OCI-LY7 (cell line): ENCODE measurements around the gene TMEM119.

Source experiments
- CTCF ChIP-seq: fragments of 200-600 bp; sonication (generic); conservative IDR thresholded peaks from 2 replicates; pipeline ENCODE4 v1.5.1; 2014; ENCODE audit warnings: mild to moderate bottlenecking, antibody characterized with exemption, low read length, moderate library complexity, mixed read lengths
- EZH2phosphoT487 ChIP-seq: fragments of 200-600 bp; sonication (generic); IDR thresholded peaks from 2 replicates; pipeline ENCODE4 v1.6.1; 2018; ENCODE audit warnings: low read depth, borderline replicate concordance, mild to moderate bottlenecking, mixed run types, antibody characterized with exemption, low read length, moderate library complexity, mixed read lengths

GRCh38 chr12:108602209-108602705 lies 4.4 kb upstream of the TMEM119 start:
- TF ChIP-seq CTCF (no peak), EZH2phosphoT487 (no peak)
